GM06990 (cell line): ENCODE results near the gene WASF2.
A peak's percentile ranks its signal among the peaks of the same experiment; 100 is the strongest.

Source experiments
- DNase-seq: peaks from one replicate; pipeline ENCODE4 v3.0.0-alpha.2; 2011; ENCODE audit not compliant: insufficient read length; ENCODE audit errors: extremely low read depth
- H3K27me3 ChIP-seq: replicated peaks from 2 replicates; pipeline ENCODE4 v1.6.0; 2011; ENCODE audit warnings: low read length; ENCODE audit not compliant: control insufficient read depth, insufficient read depth
- H3K36me3 ChIP-seq: 2 replicates; pipeline ENCODE4 v1.5.1; 2011; ENCODE audit warnings: low read length; ENCODE audit not compliant: control insufficient read depth, insufficient read depth
- H3K4me3 ChIP-seq: replicated peaks from 2 replicates; pipeline ENCODE4 v1.5.1; 2011; ENCODE audit warnings: low read depth, mild to moderate bottlenecking, control low read depth, low read length
- CTCF ChIP-seq: IDR thresholded peaks from 2 replicates; pipeline ENCODE4 v1.5.1; 2011; ENCODE audit warnings: low read length, control low read depth, mild to moderate bottlenecking, inconsistent platforms; ENCODE audit not compliant: insufficient read depth, poor library complexity, severe bottlenecking

The WASF2 gene

GRCh38 chr1:27509127-27510080 is 19.4 kb upstream of the WASF2 start:
- no peak overlapping the region for H3K4me3 ChIP-seq
- no peaks in the 10 kb centered on the region for H3K27me3 ChIP-seq
- DNase-seq = no peak
- no peak for TF ChIP-seq CTCF
- no peaks in the 10 kb centered on the region for H3K36me3 ChIP-seq

DNA sequence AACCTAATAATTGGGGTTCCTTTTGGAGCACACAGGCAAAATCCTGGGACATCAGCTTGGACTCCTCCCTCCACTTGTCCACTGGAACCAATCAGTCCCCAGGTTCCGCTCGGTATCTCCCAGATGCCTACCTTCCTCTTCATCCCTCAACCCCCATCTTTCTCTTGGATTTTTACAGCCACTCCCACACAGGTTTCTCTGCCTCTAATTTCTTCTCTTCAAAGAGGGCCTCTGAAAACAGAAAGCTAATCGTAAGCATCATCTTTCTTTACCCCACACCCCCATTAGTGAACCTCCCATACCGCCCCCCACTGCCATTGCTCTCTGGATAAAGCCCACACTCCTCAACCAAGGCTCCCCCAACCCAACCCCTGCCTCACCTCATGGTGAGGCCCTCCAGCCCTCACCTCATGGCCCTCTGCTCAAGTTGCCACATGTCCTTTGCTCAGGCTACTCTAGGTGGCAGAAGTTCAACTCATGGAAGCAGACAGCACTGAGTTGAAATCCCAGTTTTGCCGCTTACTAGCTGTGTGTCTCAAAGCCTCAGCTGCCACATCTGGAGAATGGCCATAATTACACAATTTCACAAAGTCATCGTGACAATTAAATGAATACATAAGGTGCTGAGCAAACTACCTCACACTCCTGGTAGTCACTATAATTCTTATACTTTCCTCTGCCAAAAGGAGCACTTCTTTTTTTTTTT is 18.1 kb upstream of the WASF2 start:
- peak; percentile 22 for TF ChIP-seq CTCF
- no peak for DNase-seq

GRCh38 chr1:27506703-27507102 is 16.7 kb upstream of the WASF2 start:
- H3K4me3 ChIP-seq = no peak overlapping the region
- H3K36me3 ChIP-seq = no peaks in the 10 kb centered on the region
- TF ChIP-seq CTCF = no peak
- H3K27me3 ChIP-seq = no peaks in the 10 kb centered on the region
- no peak for DNase-seq

More for the DNA sequence above, 18.1 kb upstream of the WASF2 start:
- no peak overlapping the region for H3K4me3 ChIP-seq
- no peaks in the 10 kb centered on the region for H3K36me3 ChIP-seq
- no peaks in the 10 kb centered on the region for H3K27me3 ChIP-seq

DNA sequence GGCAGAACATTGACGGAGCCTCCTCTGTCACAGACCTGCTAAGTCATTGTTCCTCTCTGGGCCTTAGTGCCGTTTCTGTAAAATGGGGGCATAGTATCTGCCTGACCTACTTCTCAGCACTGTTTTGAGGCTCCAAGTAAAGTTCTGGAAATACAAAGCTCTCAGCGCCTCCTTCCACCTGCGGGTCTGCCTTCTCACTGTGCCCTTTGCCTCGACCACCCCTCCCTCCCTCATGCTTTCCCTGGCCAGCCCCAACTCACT is 15.4 kb upstream of the WASF2 start:
- TF ChIP-seq CTCF = no peak
- Histone ChIP-seq H3K4me3 (no peak overlapping the region), H3K27me3 (no peaks in the 10 kb centered on the region), H3K36me3 (no peaks in the 10 kb centered on the region)
- no peak for DNase-seq

DNA sequence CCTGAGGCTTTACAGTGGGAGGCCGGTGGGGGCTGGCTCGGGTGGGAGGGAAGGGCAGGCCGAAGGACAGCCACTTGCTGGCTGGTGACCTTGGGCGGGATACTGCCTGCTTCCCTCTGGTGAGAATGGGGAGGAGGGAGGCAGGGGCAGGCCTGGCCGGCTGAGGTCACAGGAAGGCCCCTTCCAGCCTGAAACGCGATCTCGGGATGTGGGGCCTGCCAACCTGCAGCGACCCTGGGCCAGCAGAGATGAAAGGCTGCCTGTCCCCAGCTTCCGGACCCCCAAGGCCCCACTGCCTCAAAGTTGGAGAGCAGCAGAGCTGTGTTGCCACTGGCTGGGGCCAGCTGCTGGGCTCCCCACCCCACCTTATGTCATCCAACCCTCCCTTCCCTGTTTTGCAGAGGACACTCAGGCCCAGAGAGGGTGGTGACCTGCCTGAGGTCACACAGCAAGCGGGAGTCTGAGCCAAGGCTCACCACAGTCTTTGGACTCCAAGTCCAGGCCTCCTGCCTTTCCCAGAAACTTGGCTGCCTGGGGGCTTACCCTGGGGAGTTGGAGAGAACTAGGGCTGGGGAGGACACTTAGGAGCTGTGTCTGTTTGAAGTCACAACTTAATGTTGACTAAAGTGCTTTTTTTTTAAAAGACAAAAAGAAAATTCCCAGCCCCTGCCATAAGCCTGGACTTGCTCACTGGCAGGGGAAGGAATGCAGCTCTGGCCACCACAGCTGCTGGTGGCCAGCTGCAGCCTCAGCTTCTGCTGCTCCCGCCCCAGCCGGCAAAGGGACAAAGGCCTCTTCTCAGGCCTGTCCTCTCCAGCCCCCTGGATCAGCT is 14.8 kb upstream of the WASF2 start:
- no peaks in the 10 kb centered on the region for H3K36me3 ChIP-seq
- DNase-seq = no peak
- H3K27me3 ChIP-seq = no peaks in the 10 kb centered on the region
- no peak overlapping the region for H3K4me3 ChIP-seq
- TF ChIP-seq CTCF = no peak
